IMR-90 (cell line): ENCODE results near the gene SPATA31C1. TPM values are rescaled to one million over a fixed set of nuclear protein-coding genes. Genes with fewer than 3 reads are reported as not detected.

Source experiments
- ATAC-seq: fragments of 200-7000 bp; cut with Tn5 transposase; 2 replicates; pipeline ENCODE4 v1.9.1; 2020; ENCODE audit warnings: low read depth, mild to moderate bottlenecking, moderate library complexity
- BruUV-seq: library from RNA; stranded (reverse); fragments of 400-500 nt; replicated peaks from 2 replicates; lab custom pipeline; 2021; lab: Mats Ljungman, UMichigan
- CTCF ChIA-PET: fragments of 300-600 bp; formaldehyde crosslinking; extraction: SDS; loops from one replicate; lab custom pipeline; 2021; ENCODE audit warnings: antibody characterized with exemption; lab: Yijun Ruan, JAX
- POLR2A ChIA-PET: fragments of 300-600 bp; sonication (Branson Sonifier 250); formaldehyde crosslinking; loops from one replicate; lab custom pipeline; 2022; ENCODE audit warnings: antibody characterized with exemption; ENCODE audit not compliant: unreplicated experiment; lab: Charles Lee
- DNase-seq: peaks from one replicate; pipeline ENCODE4 v3.0.0; 2013
- H2AFZ ChIP-seq: replicated peaks from 2 replicates; pipeline ENCODE3; 2013; ENCODE audit warnings: low read length, mild to moderate bottlenecking; ENCODE audit not compliant: poor library complexity
- H2AK5ac ChIP-seq: 2 replicates; pipeline ENCODE4 v1.6.1; 2013; ENCODE audit warnings: low read depth, low read length, inconsistent platforms
- H2AK9ac ChIP-seq: replicated peaks from 2 replicates; pipeline ENCODE3; 2013; ENCODE audit warnings: mild to moderate bottlenecking, low read depth, low read length, moderate library complexity; ENCODE audit not compliant: poor library complexity
- H2BK120ac ChIP-seq: 2 replicates; pipeline ENCODE4 v1.6.1; 2013; ENCODE audit warnings: low read depth, low read length, inconsistent platforms
- H2BK15ac ChIP-seq: 3 replicates; pipeline ENCODE4 v1.6.1; 2013; ENCODE audit warnings: low read depth, low read length, inconsistent platforms
- H2BK20ac ChIP-seq: 2 replicates; pipeline ENCODE4 v1.6.1; 2013; ENCODE audit warnings: low read depth, mild to moderate bottlenecking, inconsistent platforms, low read length, moderate library complexity
- H2BK5ac ChIP-seq: 2 replicates; pipeline ENCODE4 v1.6.1; 2013; ENCODE audit warnings: mild to moderate bottlenecking, low read depth, low read length, inconsistent platforms; ENCODE audit not compliant: poor library complexity, severe bottlenecking
- H3K14ac ChIP-seq: replicated peaks from 2 replicates; pipeline ENCODE4 v1.6.1; 2013; ENCODE audit warnings: low read depth, low read length, inconsistent platforms
- H3K18ac ChIP-seq: 2 replicates; pipeline ENCODE4 v1.6.1; 2013; ENCODE audit warnings: low read depth, low read length, control low read depth
- H3K23ac ChIP-seq: 2 replicates; pipeline ENCODE4 v1.6.1; 2013; ENCODE audit warnings: low read depth, low read length, inconsistent platforms
- H3K27ac ChIP-seq: 2 replicates; pipeline ENCODE4 v1.5.1; 2013; ENCODE audit warnings: mild to moderate bottlenecking, control low read depth, low read length; ENCODE audit not compliant: insufficient read depth
- H3K27me3 ChIP-seq: 2 replicates; pipeline ENCODE4 v1.6.1; 2013; ENCODE audit warnings: low read length; ENCODE audit not compliant: control insufficient read depth, insufficient read depth
- H3K36me3 ChIP-seq: 2 replicates; pipeline ENCODE4 v1.6.1; 2013; ENCODE audit warnings: low read length, mixed read lengths; ENCODE audit not compliant: control insufficient read depth, insufficient read depth
- H3K4ac ChIP-seq: 2 replicates; pipeline ENCODE4 v1.6.1; 2013; ENCODE audit warnings: low read depth, low read length, inconsistent platforms
- H3K4me1 ChIP-seq: 2 replicates; pipeline ENCODE4 v1.6.1; 2013; ENCODE audit warnings: low read length, mixed read lengths; ENCODE audit not compliant: control insufficient read depth, insufficient read depth
- H3K4me2 ChIP-seq: 2 replicates; pipeline ENCODE4 v1.6.1; 2013; ENCODE audit warnings: low read depth, mild to moderate bottlenecking, control low read depth, low read length, moderate library complexity
- H3K4me3 ChIP-seq: 2 replicates; pipeline ENCODE4 v1.5.1; 2013; ENCODE audit warnings: low read depth, mild to moderate bottlenecking, control low read depth, low read length, moderate library complexity; ENCODE audit not compliant: insufficient read depth
- H3K56ac ChIP-seq: 2 replicates; pipeline ENCODE4 v1.6.1; 2013; ENCODE audit warnings: low read length, inconsistent platforms; ENCODE audit not compliant: insufficient read depth; ENCODE audit errors: extremely low read depth
- H3K79me1 ChIP-seq, 2 experiments: 2 replicates each; pipeline ENCODE4 v1.6.1; 2013; ENCODE audit warnings: low read length in 2 of 2, inconsistent platforms in 1 of 2, low read depth in 1 of 2
- H3K9ac ChIP-seq: 2 replicates; pipeline ENCODE4 v1.6.1; 2013; ENCODE audit warnings: low read depth, low read length, control low read depth
- H3K9me1 ChIP-seq: 2 replicates; pipeline ENCODE4 v1.6.1; 2013; ENCODE audit warnings: low read length, inconsistent platforms; ENCODE audit not compliant: insufficient read depth
- H3K9me3 ChIP-seq: 2 replicates; pipeline ENCODE4 v1.6.1; 2013; ENCODE audit warnings: low read length; ENCODE audit not compliant: control insufficient read depth, insufficient read depth
- H4K20me1 ChIP-seq: 2 replicates; pipeline ENCODE4 v1.6.1; 2013; ENCODE audit warnings: low read length, inconsistent platforms; ENCODE audit not compliant: insufficient read depth
- H4K5ac ChIP-seq: 2 replicates; pipeline ENCODE4 v1.6.1; 2013; ENCODE audit warnings: mild to moderate bottlenecking, low read depth, low read length, control low read depth
- H4K8ac ChIP-seq, 2 experiments: 2 replicates each; pipeline ENCODE4 v1.6.1; 2013; ENCODE audit warnings: low read depth in 2 of 2, low read length in 2 of 2, control low read depth in 1 of 2, inconsistent platforms in 1 of 2
- H4K91ac ChIP-seq: 2 replicates; pipeline ENCODE4 v1.6.1; 2013; ENCODE audit warnings: low read depth, low read length, inconsistent platforms; ENCODE audit not compliant: insufficient read depth
- BHLHE40 ChIP-seq: fragments of 150-350 bp; IDR thresholded peaks from 2 replicates; pipeline ENCODE4 v1.6.1; 2016; ENCODE audit warnings: mild to moderate bottlenecking, low read depth, low read length
- CEBPB ChIP-seq: IDR thresholded peaks from 2 replicates; pipeline ENCODE4 v1.6.1; 2012; ENCODE audit warnings: low read depth, low read length, improper control_type of control experiment
- CHD1 ChIP-seq: IDR thresholded peaks from 2 replicates; pipeline ENCODE4 v1.6.1; 2012; ENCODE audit warnings: low read depth, low read length, improper control_type of control experiment
- CTCF ChIP-seq: conservative IDR thresholded peaks from 2 replicates; pipeline ENCODE4 v1.5.1; 2012; ENCODE audit warnings: mild to moderate bottlenecking, low read depth, low read length, improper control_type of control experiment
- ELK1 ChIP-seq: fragments of 150-350 bp; IDR thresholded peaks from 2 replicates; pipeline ENCODE4 v1.6.1; 2016; ENCODE audit warnings: low read depth, mild to moderate bottlenecking, low read length, moderate library complexity, borderline replicate concordance
- FOS ChIP-seq: fragments of 150-350 bp; IDR thresholded peaks from 2 replicates; pipeline ENCODE4 v1.6.1; 2016; ENCODE audit warnings: low read depth, low read length
- MAFK ChIP-seq: IDR thresholded peaks from 2 replicates; pipeline ENCODE4 v1.6.1; 2012; ENCODE audit warnings: low read depth, low read length, improper control_type of control experiment
- MAZ ChIP-seq: IDR thresholded peaks from 2 replicates; pipeline ENCODE4 v1.6.1; 2012; ENCODE audit warnings: low read depth, mild to moderate bottlenecking, low read length, improper control_type of control experiment, moderate library complexity, borderline replicate concordance
- MXI1 ChIP-seq: IDR thresholded peaks from 2 replicates; pipeline ENCODE4 v1.6.1; 2012; ENCODE audit warnings: low read depth, mild to moderate bottlenecking, low read length, moderate library complexity, borderline replicate concordance
- NFE2L2 ChIP-seq: fragments of 150-350 bp; IDR thresholded peaks from 2 replicates; pipeline ENCODE4 v1.6.1; 2016; ENCODE audit warnings: low read depth, mild to moderate bottlenecking, low read length
- POLR2A ChIP-seq: IDR thresholded peaks from 2 replicates; pipeline ENCODE4 v1.6.1; 2012; ENCODE audit warnings: mild to moderate bottlenecking, low read depth, low read length
- RAD21 ChIP-seq: IDR thresholded peaks from 2 replicates; pipeline ENCODE4 v1.6.1; 2012; ENCODE audit warnings: low read length, improper control_type of control experiment
- RCOR1 ChIP-seq: IDR thresholded peaks from 2 replicates; pipeline ENCODE4 v1.6.1; 2012; ENCODE audit warnings: mild to moderate bottlenecking, low read length, improper control_type of control experiment; ENCODE audit not compliant: insufficient replicate concordance
- RFX5 ChIP-seq: IDR thresholded peaks from 2 replicates; pipeline ENCODE4 v1.8.0; 2012; ENCODE audit warnings: low read depth, mild to moderate bottlenecking, low read length, moderate library complexity
- SMC3 ChIP-seq: fragments of 150-350 bp; IDR thresholded peaks from 2 replicates; pipeline ENCODE4 v1.6.1; 2016; ENCODE audit warnings: low read depth, mild to moderate bottlenecking, antibody characterized with exemption, low read length, moderate library complexity
- USF2 ChIP-seq: fragments of 150-350 bp; IDR thresholded peaks from 2 replicates; pipeline ENCODE4 v1.6.1; 2017; ENCODE audit warnings: mild to moderate bottlenecking, antibody characterized with exemption, low read length, low read depth
- WGBS, 2 experiments: methylation state at CpG; one replicate each; pipeline versions ENCODE4 v1.1.5 to v1.1.7; 2013; ENCODE audit warnings: missing lambda C conversion rate in 2 of 2; ENCODE audit not compliant: insufficient read length in 1 of 2; ENCODE audit errors: extremely low coverage in 2 of 2; 5-methylcytosine and 5-hydroxymethylcytosine counted together
- dilution Hi-C: fragments of 300-500 bp; cut with HindIII; formaldehyde crosslinking; loops from one replicate; pipeline ENCODE4 v1.14.3; 2018; ENCODE audit warnings: low sequenced_read_pairs; ENCODE audit not compliant: unreplicated experiment
- in situ Hi-C: fragments of 300-500 bp; cut with MboI; formaldehyde crosslinking; loops from 3 replicates; pipeline ENCODE4 v1.14.3; 2019; ENCODE audit warnings: low sequenced_read_pairs, inconsistent platforms, mixed read lengths
- intact Hi-C: fragments of 100-400 bp; cut with micrococcal nuclease; formaldehyde crosslinking; loops from 2 replicates; pipeline ENCODE4 v1.10.0; 2022
- polyA plus RNA-seq, 3 experiments: library from polyadenylated mRNA; depleted of rRNA; stranded (reverse); fragments of >200 nt; gene quantifications; 2 replicates each; pipeline ENCODE4 v1.2.3, GENCODE V29; 2012; ENCODE audit warnings: low replicate concordance in 1 of 3
- total RNA-seq: library from RNA; depleted of rRNA; stranded (reverse); fragments of >200 nt; gene quantifications from 2 replicates; pipeline ENCODE4 v1.2.3, GENCODE V29; 2012

The SPATA31C1 gene
- total and polyA plus RNA-seq, 2 of the 4 experiments (the other 2 are of a cell fraction): not detected

- ATAC-seq (no peak), DNase-seq (no peak)
- no peak overlapping the region for H2BK15ac ChIP-seq
- H3K9ac ChIP-seq: no peak overlapping the region
- WGBS, 2 experiments: 85% methylated on average over 16 of the region's 21 CpGs; no CpG with 5 or more reads in 1 of the 2 experiments
- intact Hi-C loops: loop anchor here (10.0 kb wide), 1 partner anchor 171 kb away; no protein-coding TSS in a partner anchor
- ChIA-PET CTCF (no interaction called here), POLR2A (no interaction called here)
- H2BK5ac ChIP-seq: no peak overlapping the region
- dilution Hi-C loops: no loop called here
- in situ Hi-C loops: no loop called here
- H3K4me2 ChIP-seq: no peak overlapping the region
- no peak overlapping the region for H3K27ac ChIP-seq
- H3K23ac ChIP-seq: no peak overlapping the region
- H3K9me3 ChIP-seq: no peaks in the 10 kb centered on the region
- no peaks in the 10 kb centered on the region for H3K4me1 ChIP-seq
- no peak overlapping the region for H2AFZ ChIP-seq
- H3K4me3 ChIP-seq: no peak overlapping the region
- no peak overlapping the region for H3K18ac ChIP-seq
- H3K9me1 ChIP-seq: no peaks in the 10 kb centered on the region
- H3K27me3 ChIP-seq: peaks cover 2% of the 10 kb centered on the region; the same call in 1 of the 2 replicates
- H2BK120ac ChIP-seq: no peak overlapping the region
- TF ChIP-seq MXI1 (no peak), CEBPB (no peak), POLR2A (no peak), RCOR1 (no peak), BHLHE40 (no peak), RAD21 (no peak), MAZ (no peak), RFX5 (no peak), FOS (no peak), MAFK (no peak), NFE2L2 (no peak), ELK1 (no peak), CTCF (no peak), USF2 (no peak), CHD1 (no peak), SMC3 (no peak)
- no peak overlapping the region for H3K56ac ChIP-seq
- no peaks in the 10 kb centered on the region for H3K79me1 ChIP-seq
- H3K14ac ChIP-seq: no peak overlapping the region
- no peak overlapping the region for H4K91ac ChIP-seq
- H2AK9ac ChIP-seq: no peak overlapping the region
- H2AK5ac ChIP-seq: no peak overlapping the region
- no peak overlapping the region for H4K8ac ChIP-seq
- H2BK20ac ChIP-seq: no peak overlapping the region
- no peaks in the 10 kb centered on the region for H4K20me1 ChIP-seq
- H3K36me3 ChIP-seq: no peaks in the 10 kb centered on the region
- BruUV-seq: no TSS peak
- no peak overlapping the region for H3K4ac ChIP-seq
- no peak overlapping the region for H4K5ac ChIP-seq
These were observed 26.3 kb downstream of the SPATA31C1 start for GRCh38 chr9:87944096-87944495.
